AG04450 (cell line): Measurements from ENCODE around the gene PPDPF. TPM values are rescaled to one million over a fixed set of nuclear protein-coding genes. Genes with fewer than 3 reads are reported as not detected.

Experiments
- CTCF ChIA-PET: fragments of 300-600, 350-600 bp; formaldehyde crosslinking; extraction: SDS; loops from one replicate; lab custom pipeline; 2022; ENCODE audit warnings: antibody characterized with exemption, inconsistent platforms; lab: Charles Lee
- POLR2A ChIA-PET: fragments of 350-600 bp; formaldehyde crosslinking; extraction: SDS; loops from one replicate; lab custom pipeline; 2021; ENCODE audit warnings: antibody characterized with exemption, inconsistent platforms; lab: Yijun Ruan, JAX
- DNase-seq: peaks from one replicate; pipeline ENCODE4 v3.0.0-alpha.2; 2011; ENCODE audit warnings: low read depth, low spot score
- H3K27ac ChIP-seq: one replicate; pipeline ENCODE4 v1.5.1; 2012; ENCODE audit warnings: low read depth, low read length, control low read depth
- H3K27me3 ChIP-seq: one replicate; pipeline ENCODE4 v1.6.0; 2012; ENCODE audit warnings: low read length; ENCODE audit not compliant: control insufficient read depth, insufficient read depth
- H3K4me3 ChIP-seq: 2 replicates; pipeline ENCODE4 v1.5.1; 2011; ENCODE audit warnings: mild to moderate bottlenecking, low read depth, low read length, control low read depth
- H3K9me3 ChIP-seq: 2 replicates; pipeline ENCODE4 v1.5.1; 2012; ENCODE audit warnings: low read length; ENCODE audit not compliant: control insufficient read depth, insufficient read depth
- polyA plus RNA-seq: library from polyadenylated mRNA; depleted of rRNA; stranded (reverse); fragments of >200 nt; gene quantifications from 2 replicates; pipeline ENCODE4 v1.2.3, GENCODE V29; 2011
- TF ChIP-seq, protein P1 (sequence below): IDR thresholded peaks from 2 replicates; pipeline ENCODE4 v1.5.1; 2011; ENCODE audit warnings: low read depth, low read length, control low read depth, inconsistent platforms

Gene PPDPF
- polyA plus RNA-seq, 1 experiment = 13.5 TPM

DNA sequence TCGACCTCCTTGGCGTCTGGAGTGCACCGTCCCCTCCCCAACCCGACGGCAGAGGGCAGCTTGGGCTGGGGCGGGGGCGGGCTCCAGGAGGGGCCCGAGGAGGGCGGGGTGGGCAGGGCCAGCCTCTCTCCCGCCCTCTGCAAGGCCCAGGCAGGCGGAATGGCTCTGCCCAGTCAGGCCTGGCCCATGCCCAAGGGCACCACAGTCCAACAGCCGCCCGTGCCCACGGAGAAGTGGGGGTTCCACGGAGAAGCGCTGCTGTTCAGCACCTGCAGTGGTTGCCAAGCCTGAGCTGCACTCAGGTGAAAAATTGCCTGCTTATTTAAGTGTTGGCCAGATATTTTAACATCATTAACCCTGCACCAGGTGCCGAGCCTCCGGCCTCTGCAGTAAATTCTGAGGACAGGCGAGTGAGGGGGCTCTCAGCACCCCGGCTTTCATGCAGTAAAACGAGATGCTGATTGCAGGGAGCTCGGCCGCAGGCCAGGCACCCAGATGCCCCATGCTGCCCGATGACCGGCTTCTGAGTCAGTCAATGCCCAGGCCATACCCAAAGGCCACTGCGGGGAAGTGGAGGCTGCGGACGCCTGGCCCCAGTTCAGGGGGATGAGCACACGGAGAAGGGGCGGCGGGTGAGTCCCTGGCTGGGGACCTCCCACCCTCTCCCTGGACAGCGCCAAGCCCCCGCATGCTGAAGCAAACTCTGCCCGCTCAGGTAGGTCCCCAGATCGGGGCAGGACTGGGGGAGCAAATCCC lies 27.3 kb downstream of the PPDPF start, which contains the start of gene SRMS:
Gene SRMS, minus strand, starts transcription at position 25 of the 756 bp plus-strand sequence. CDS start 286 bp downstream, outside the sequence.
- Histone ChIP-seq H3K9me3 (no peaks in the 10 kb centered on the region; the same call in 1 of the 2 replicates), H3K27ac (no peak within 1 kb of the TSS), H3K27me3 (peaks cover 33% of the 10 kb centered on the region), H3K4me3 (no peak within 1 kb of the TSS)
- CTCF ChIA-PET = no interaction called here
- POLR2A ChIA-PET = interaction anchor here (1.2 kb wide), 1 partner anchor 27 kb away, joined by 5 read pairs; the partner anchor contains the start of gene PPDPF
- TF ChIP-seq, protein P1, sequence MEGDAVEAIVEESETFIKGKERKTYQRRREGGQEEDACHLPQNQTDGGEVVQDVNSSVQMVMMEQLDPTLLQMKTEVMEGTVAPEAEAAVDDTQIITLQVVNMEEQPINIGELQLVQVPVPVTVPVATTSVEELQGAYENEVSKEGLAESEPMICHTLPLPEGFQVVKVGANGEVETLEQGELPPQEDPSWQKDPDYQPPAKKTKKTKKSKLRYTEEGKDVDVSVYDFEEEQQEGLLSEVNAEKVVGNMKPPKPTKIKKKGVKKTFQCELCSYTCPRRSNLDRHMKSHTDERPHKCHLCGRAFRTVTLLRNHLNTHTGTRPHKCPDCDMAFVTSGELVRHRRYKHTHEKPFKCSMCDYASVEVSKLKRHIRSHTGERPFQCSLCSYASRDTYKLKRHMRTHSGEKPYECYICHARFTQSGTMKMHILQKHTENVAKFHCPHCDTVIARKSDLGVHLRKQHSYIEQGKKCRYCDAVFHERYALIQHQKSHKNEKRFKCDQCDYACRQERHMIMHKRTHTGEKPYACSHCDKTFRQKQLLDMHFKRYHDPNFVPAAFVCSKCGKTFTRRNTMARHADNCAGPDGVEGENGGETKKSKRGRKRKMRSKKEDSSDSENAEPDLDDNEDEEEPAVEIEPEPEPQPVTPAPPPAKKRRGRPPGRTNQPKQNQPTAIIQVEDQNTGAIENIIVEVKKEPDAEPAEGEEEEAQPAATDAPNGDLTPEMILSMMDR = no peak
- no peak for DNase-seq

DNA sequence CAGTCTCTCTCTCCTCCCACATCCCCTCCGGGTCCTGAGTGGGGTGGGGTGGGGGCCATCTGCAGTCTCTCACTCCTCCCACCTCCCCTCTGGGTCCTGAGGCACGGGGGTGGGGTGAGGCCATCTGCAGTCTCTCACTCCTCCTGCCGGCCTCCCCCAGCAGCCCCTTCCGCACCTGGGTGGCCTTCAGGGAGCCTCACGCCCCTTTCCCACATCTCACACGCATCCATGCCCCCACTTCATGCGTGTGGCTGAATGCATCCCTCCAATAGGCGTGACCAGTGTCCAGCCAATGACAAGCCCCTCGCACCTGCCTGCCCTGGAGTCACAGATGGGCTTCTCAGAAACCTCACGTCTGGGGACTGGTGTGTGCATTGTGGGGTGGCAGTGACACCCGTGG lies 28.0 kb downstream of the PPDPF start:
- Histone ChIP-seq H3K9me3 (peaks cover 6% of the 10 kb centered on the region; the same call in 1 of the 2 replicates), H3K27ac (no peak overlapping the region), H3K27me3 (peaks cover 35% of the 10 kb centered on the region), H3K4me3 (no peak overlapping the region)
- CTCF ChIA-PET = no interaction called here
- TF ChIP-seq, protein P1 = no peak
- POLR2A ChIA-PET = interaction anchor here (1.2 kb wide), 1 partner anchor 28 kb away, joined by 5 read pairs; the partner anchor contains the start of gene PPDPF
- no peak for DNase-seq

DNA sequence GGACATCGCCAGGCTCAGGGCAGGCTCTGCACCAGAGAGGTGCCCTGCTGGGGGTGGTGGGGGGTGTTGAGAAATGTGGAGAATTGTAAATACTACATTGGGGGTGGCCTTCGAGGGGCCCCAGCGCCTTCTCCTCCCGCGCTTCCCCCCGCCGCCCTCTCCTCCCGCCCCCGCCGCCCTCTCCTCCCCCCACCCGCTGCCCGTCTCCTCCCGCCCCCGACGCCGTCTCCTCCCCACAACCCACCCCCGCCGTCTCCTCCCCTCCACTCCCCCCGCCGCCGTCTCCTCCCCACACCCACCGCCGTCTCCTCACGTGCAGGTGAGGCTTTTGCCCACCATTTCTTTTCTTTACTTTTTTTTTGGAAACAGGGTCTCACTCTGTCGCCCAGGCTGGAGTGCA lies 28.5 kb downstream of the PPDPF start:
- POLR2A ChIA-PET = interaction anchor here (1.2 kb wide), 1 partner anchor 29 kb away, joined by 5 read pairs; the partner anchor contains the start of gene PPDPF
- CTCF ChIA-PET = interaction anchor here (2.0 kb wide), 1 partner anchor 11 kb away, joined by 5 read pairs; no protein-coding TSS in a partner anchor
- H3K9me3 ChIP-seq = peaks cover 9% of the 10 kb centered on the region; the same call in 1 of the 2 replicates
- DNase-seq = no peak
- H3K4me3 ChIP-seq = no peak overlapping the region
- peaks cover 35% of the 10 kb centered on the region for H3K27me3 ChIP-seq
- no peak overlapping the region for H3K27ac ChIP-seq
- TF ChIP-seq, protein P1 = no peak

DNA sequence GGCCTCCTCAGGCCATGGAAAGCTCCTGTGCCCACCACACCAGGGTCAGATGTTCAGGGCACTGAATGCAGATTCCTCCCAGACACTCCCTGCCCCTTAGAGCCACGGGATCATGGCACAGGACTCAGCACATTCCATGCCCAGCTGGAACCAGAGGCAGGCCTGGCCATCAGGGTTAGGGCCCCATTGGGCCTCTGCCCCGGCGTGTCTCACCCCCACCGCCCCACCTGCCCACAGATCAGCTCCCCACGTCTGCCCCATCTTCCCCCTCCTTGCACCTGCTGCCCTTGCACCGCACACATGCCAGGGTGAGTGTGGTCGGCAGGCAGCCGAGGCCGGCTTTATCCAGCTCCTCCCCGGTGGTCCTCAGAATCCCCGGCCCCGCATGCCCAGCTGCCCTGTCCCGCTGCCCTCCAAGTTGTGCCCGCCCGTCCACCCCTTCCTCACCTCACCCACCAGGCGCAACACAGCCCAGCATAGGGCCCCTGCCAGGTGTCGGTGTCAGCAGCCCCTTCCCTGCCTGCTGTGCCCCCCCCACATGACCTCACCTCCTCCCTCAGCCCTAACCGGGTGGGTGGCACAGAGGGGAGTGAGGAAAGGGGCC lies 29.2 kb downstream of the PPDPF start:
- ChIA-PET POLR2A (no interaction called here), CTCF (interaction anchor here (2.0 kb wide), 1 partner anchor 12 kb away, joined by 5 read pairs; no protein-coding TSS in a partner anchor)
- no peak overlapping the region for H3K4me3 ChIP-seq
- no peak overlapping the region for H3K27ac ChIP-seq
- peaks cover 9% of the 10 kb centered on the region; the same call in 1 of the 2 replicates for H3K9me3 ChIP-seq
- no peak for DNase-seq
- TF ChIP-seq, protein P1 = no peak
- peaks cover 29% of the 10 kb centered on the region for H3K27me3 ChIP-seq
